HG03575 (cell line): ENCODE results near the gene XPR1.
"Not testable (repeated sequence)": the region's sequence is repeated elsewhere in the genome, so short reads cannot be mapped to it uniquely, and the experiment has no call there.

Experiments used
- ATAC-seq: cut with Tn5 transposase; IDR thresholded peaks from one replicate; pipeline ENCODE4 v1.9.1; 2021; ENCODE audit not compliant: unreplicated experiment, insufficient number of reproducible peaks, low FRiP score; ENCODE audit errors: extremely low read depth

The XPR1 gene

GRCh38 chr1:180633057-180634056, 1.5 kb downstream of the XPR1 start:
- no peak for ATAC-seq

GRCh38 chr1:180636138-180636537, 4.3 kb downstream of the XPR1 start:
- ATAC-seq = no peak

GRCh38 chr1:180639871-180640270, 8.0 kb downstream of the XPR1 start:
- no peak for ATAC-seq

GRCh38 chr1:180640531-180640949, 8.7 kb downstream of the XPR1 start:
- ATAC-seq = no peak

- ATAC-seq = no peak
These were observed 9.8 kb downstream of the XPR1 start for GRCh38 chr1:180641662-180642061.

- no peak for ATAC-seq
These were observed 11.0 kb downstream of the XPR1 start for GRCh38 chr1:180642781-180643180.

- ATAC-seq = no peak
These were observed 11.9 kb downstream of the XPR1 start for GRCh38 chr1:180643693-180644092.

- ATAC-seq = no peak
These were observed 12.8 kb downstream of the XPR1 start for GRCh38 chr1:180644526-180645192.

- not testable (repeated sequence) for ATAC-seq
These were observed 13.4 kb downstream of the XPR1 start for GRCh38 chr1:180645261-180645660.

GRCh38 chr1:180646093-180646492, 14.3 kb downstream of the XPR1 start:
- ATAC-seq = no peak

GRCh38 chr1:180646547-180646946, 14.7 kb downstream of the XPR1 start:
- no peak for ATAC-seq

GRCh38 chr1:180652792-180653191, 21.0 kb downstream of the XPR1 start:
- ATAC-seq = no peak

GRCh38 chr1:180662709-180663108, 30.9 kb downstream of the XPR1 start:
- no peak for ATAC-seq

- no peak for ATAC-seq
These were observed 38.9 kb downstream of the XPR1 start for GRCh38 chr1:180670681-180671080.

GRCh38 chr1:180672105-180672504, 40.3 kb downstream of the XPR1 start:
- ATAC-seq = no peak

GRCh38 chr1:180672505-180672904, 40.7 kb downstream of the XPR1 start:
- no peak for ATAC-seq

- no peak for ATAC-seq
These were observed 43.0 kb downstream of the XPR1 start for GRCh38 chr1:180674603-180675530.

GRCh38 chr1:180675586-180675985, 43.8 kb downstream of the XPR1 start:
- ATAC-seq = no peak

- no peak for ATAC-seq
These were observed 48.8 kb downstream of the XPR1 start for GRCh38 chr1:180680558-180681144.
